Measurements from ENCODE around the gene DOCK1.

DOCK1 gene

DNA sequence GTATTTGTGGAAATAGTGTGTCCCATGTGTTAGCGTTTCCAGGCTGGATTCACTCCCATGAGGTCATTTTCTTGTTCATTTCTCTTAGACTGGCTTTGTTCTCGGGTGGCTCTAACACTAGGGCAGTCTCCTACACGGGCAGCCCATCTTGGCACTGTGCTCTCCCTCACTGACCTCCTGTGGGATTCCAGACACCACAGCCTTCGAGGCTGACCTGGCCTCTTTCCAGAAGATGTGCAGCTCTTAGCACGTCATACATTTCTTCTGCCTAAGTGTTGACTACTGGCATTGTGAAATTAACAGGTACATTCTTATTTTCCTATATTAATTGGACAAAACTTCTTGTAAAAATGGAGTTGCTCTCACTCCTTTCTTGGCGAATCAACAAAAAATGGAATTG is 218.4 kb downstream of the DOCK1 start:
- no peaks in the 10 kb centered on the region for H3K9me3 Mint-ChIP-seq
- no peaks in the 10 kb centered on the region for H3K27me3 Mint-ChIP-seq (ENCODE audit: low read depth, poor library complexity)
- no peaks in the 10 kb centered on the region for H3K4me1 Mint-ChIP-seq
- H3K4me3 Mint-ChIP-seq: no peak overlapping the region
- no peak overlapping the region for H3K27ac Mint-ChIP-seq
- DNase-seq: no peak
- H3K36me3 Mint-ChIP-seq (ENCODE audit: low read depth): peaks cover 23% of the 10 kb centered on the region
- no peak for TF ChIP-seq CTCF (IDR thresholded peaks at IDR 0.05)

DNA sequence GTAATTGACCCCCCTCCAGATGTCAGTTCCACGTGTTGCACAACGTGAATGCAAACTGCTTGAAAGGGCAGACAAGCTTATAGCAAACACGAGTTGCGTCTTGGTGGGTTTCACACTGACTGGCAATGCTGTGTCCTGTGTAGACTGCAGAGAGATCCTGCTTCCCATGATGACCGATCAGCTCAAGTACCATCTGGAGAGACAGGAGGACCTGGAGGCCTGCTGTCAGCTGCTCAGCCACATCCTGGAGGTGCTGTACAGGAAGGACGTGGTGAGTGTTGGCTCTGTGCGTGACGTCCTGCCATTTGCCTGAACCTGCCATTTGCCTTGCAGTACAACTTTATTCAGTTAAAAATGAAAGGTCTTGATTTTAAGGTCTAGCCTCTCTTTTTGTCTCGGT is 220.1 kb downstream of the DOCK1 start:
- no peaks in the 10 kb centered on the region for H3K27me3 Mint-ChIP-seq (ENCODE audit: low read depth, poor library complexity)
- H3K4me1 Mint-ChIP-seq: no peaks in the 10 kb centered on the region
- H3K9me3 Mint-ChIP-seq: no peaks in the 10 kb centered on the region
- DNase-seq: no peak
- no peak for TF ChIP-seq CTCF (IDR thresholded peaks at IDR 0.05)
- no peak overlapping the region for H3K4me3 Mint-ChIP-seq
- H3K36me3 Mint-ChIP-seq (ENCODE audit: low read depth): peaks cover 30% of the 10 kb centered on the region
- H3K27ac Mint-ChIP-seq: no peak overlapping the region

GRCh38 chr10:127127822-127128221 is 222.6 kb downstream of the DOCK1 start:
- Mint-ChIP-seq H3K9me3 (no peaks in the 10 kb centered on the region), H3K27ac (no peak overlapping the region)

DNA sequence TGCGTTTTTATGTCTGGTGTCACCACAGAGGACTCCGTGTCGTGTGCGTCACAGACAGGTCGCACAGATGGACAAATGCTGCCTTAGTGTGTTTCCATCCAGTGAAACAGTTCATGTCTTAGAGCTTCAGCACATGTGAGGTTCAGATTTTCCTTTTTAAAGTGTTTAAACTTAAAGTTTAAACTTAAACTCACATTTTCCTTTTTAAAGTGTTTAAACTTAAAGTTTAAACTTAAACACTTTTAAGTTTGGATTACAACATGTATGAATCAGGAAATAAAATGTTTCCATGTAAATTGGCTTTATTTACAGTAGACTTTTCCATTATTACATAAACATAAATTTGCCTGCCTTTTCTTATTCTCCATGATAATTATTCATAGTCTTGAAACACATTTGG is 223.9 kb downstream of the DOCK1 start:
- no peak overlapping the region for H3K27ac Mint-ChIP-seq
- TF ChIP-seq CTCF (IDR thresholded peaks at IDR 0.05): no peak
- H3K27me3 Mint-ChIP-seq (ENCODE audit: low read depth, poor library complexity): no peaks in the 10 kb centered on the region

More at GRCh38 chr10:127127822-127128221, 222.6 kb downstream of the DOCK1 start:
- H3K27me3 Mint-ChIP-seq (ENCODE audit: low read depth, poor library complexity): no peaks in the 10 kb centered on the region
- H3K4me1 Mint-ChIP-seq: no peaks in the 10 kb centered on the region
- H3K36me3 Mint-ChIP-seq (ENCODE audit: low read depth): peaks cover 30% of the 10 kb centered on the region
- no peak for DNase-seq
- no peak overlapping the region for H3K4me3 Mint-ChIP-seq
- TF ChIP-seq CTCF (IDR thresholded peaks at IDR 0.05): no peak

GRCh38 chr10:127132451-127132850 is 227.2 kb downstream of the DOCK1 start:
- TF ChIP-seq CTCF (IDR thresholded peaks at IDR 0.05): no peak
- Mint-ChIP-seq H3K36me3 (ENCODE audit: low read depth) (peaks cover 24% of the 10 kb centered on the region), H3K9me3 (no peaks in the 10 kb centered on the region), H3K27me3 (ENCODE audit: low read depth, poor library complexity) (no peaks in the 10 kb centered on the region), H3K27ac (no peak overlapping the region), H3K4me3 (no peak overlapping the region), H3K4me1 (peaks cover 5% of the 10 kb centered on the region)
- no peak for DNase-seq

More for the DNA sequence above, 223.9 kb downstream of the DOCK1 start:
- Mint-ChIP-seq H3K36me3 (ENCODE audit: low read depth) (peaks cover 30% of the 10 kb centered on the region), H3K9me3 (no peaks in the 10 kb centered on the region), H3K4me3 (no peak overlapping the region), H3K4me1 (no peaks in the 10 kb centered on the region)
- DNase-seq: no peak

DNA sequence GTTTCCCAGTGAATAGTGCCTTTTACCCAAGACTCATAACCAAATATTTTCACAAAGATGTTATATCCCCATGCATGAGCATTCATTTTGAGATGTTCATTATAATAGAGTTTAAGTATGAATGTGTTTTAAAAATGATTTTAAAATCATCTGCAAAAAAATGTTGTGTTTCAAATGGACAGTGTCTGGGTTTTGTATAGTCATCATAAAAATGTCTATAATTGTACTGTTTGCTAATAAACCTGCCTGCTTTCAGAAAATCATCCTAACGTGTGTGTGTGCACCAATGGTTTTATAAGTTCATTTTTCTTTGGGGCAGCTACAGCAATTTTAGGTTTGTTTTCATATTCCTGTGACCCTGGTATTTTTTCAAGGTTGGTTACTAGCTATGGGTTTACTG is 228.0 kb downstream of the DOCK1 start:
- Mint-ChIP-seq H3K4me3 (no peak overlapping the region), H3K9me3 (no peaks in the 10 kb centered on the region), H3K4me1 (peaks cover 5% of the 10 kb centered on the region), H3K27me3 (ENCODE audit: low read depth, poor library complexity) (peaks cover 3% of the 10 kb centered on the region), H3K27ac (no peak overlapping the region), H3K36me3 (ENCODE audit: low read depth) (peaks cover 16% of the 10 kb centered on the region)
- DNase-seq: no peak
- TF ChIP-seq CTCF (IDR thresholded peaks at IDR 0.05): no peak

Measured in nephron progenitor cell (in vitro differentiated cells).